SK-N-SH treated with all-trans-retinoic acid at 6 μM for 48 hours (cell line): ENCODE results near the gene MXRA8.

Experiments used
- ATAC-seq: fragments of 200-7000 bp; cut with Tn5 transposase; 3 replicates; pipeline ENCODE4 v1.9.1; 2020; ENCODE audit warnings: mild to moderate bottlenecking, moderate library complexity
- BACH2 ChIP-seq: fragments of 250-450 bp; sonication (Bioruptor Pico); IDR thresholded peaks from 2 replicates; pipeline ENCODE4 v1.9.0; 2021; ENCODE audit warnings: mild to moderate bottlenecking, borderline replicate concordance
- CSDC2 ChIP-seq: fragments of 250-450 bp; sonication (Bioruptor Pico); IDR thresholded peaks from 2 replicates; pipeline ENCODE4 v1.5.0; 2020; ENCODE audit warnings: mild to moderate bottlenecking, moderate library complexity
- CSRNP3 ChIP-seq: fragments of 250-450 bp; sonication (Bioruptor Pico); IDR thresholded peaks from 2 replicates; pipeline ENCODE4 v1.5.1; 2021; ENCODE audit warnings: mild to moderate bottlenecking, moderate library complexity
- ESRRG ChIP-seq: fragments of 250-450 bp; sonication (Bioruptor Pico); IDR thresholded peaks from 2 replicates; pipeline ENCODE4 v1.6.1; 2021; ENCODE audit warnings: mild to moderate bottlenecking
- GLIS3 ChIP-seq: fragments of 250-450 bp; sonication (Bioruptor Pico); IDR thresholded peaks from 2 replicates; pipeline ENCODE4 v1.5.0; 2020; ENCODE audit warnings: mild to moderate bottlenecking, moderate library complexity
- ISL1 ChIP-seq: fragments of 250-450 bp; sonication (Bioruptor Pico); IDR thresholded peaks from 2 replicates; pipeline ENCODE4 v2.1.2; 2022; ENCODE audit warnings: mild to moderate bottlenecking, moderate library complexity
- OSR1 ChIP-seq: fragments of 250-450 bp; sonication (Bioruptor Pico); IDR thresholded peaks from 2 replicates; pipeline ENCODE4 v1.8.0; 2022; ENCODE audit warnings: moderate library complexity, mild to moderate bottlenecking, inconsistent platforms
- PATZ1 ChIP-seq: fragments of 250-450 bp; sonication (Bioruptor Pico); IDR thresholded peaks from 2 replicates; pipeline ENCODE4 v1.8.0; 2020; ENCODE audit warnings: mild to moderate bottlenecking, moderate library complexity, borderline replicate concordance
- POU6F1 ChIP-seq: fragments of 250-450 bp; sonication (Bioruptor Pico); IDR thresholded peaks from 2 replicates; pipeline ENCODE4 v1.8.0; 2021; ENCODE audit warnings: low read depth, mild to moderate bottlenecking, moderate library complexity, borderline replicate concordance
- PPARA ChIP-seq: fragments of 250-450 bp; sonication (Bioruptor Pico); IDR thresholded peaks from 2 replicates; pipeline ENCODE4 v1.5.0; 2020; ENCODE audit warnings: mild to moderate bottlenecking, borderline replicate concordance
- RARB ChIP-seq: fragments of 250-450 bp; sonication (Bioruptor Pico); IDR thresholded peaks from 2 replicates; pipeline ENCODE4 v1.8.0; 2021; ENCODE audit warnings: mild to moderate bottlenecking, moderate library complexity
- SNAI2 ChIP-seq: fragments of 250-450 bp; sonication (Bioruptor Pico); IDR thresholded peaks from 2 replicates; pipeline ENCODE4 v1.5.0; 2020; ENCODE audit warnings: mild to moderate bottlenecking, moderate library complexity
- TCF4 ChIP-seq: fragments of 250-450 bp; sonication (Bioruptor Pico); IDR thresholded peaks from 2 replicates; pipeline ENCODE4 v1.8.0; 2021; ENCODE audit warnings: mild to moderate bottlenecking, moderate library complexity, borderline replicate concordance
- TOX ChIP-seq: fragments of 250-450 bp; sonication (Bioruptor Pico); IDR thresholded peaks from 2 replicates; pipeline ENCODE4 v1.8.0; 2021; ENCODE audit warnings: mild to moderate bottlenecking, moderate library complexity, borderline replicate concordance
- ZC3H10 ChIP-seq: fragments of 250-450 bp; sonication (Bioruptor Pico); IDR thresholded peaks from 2 replicates; pipeline ENCODE4 v1.5.1; 2021; ENCODE audit warnings: mild to moderate bottlenecking, moderate library complexity
- ZFP3 ChIP-seq: fragments of 250-450 bp; sonication (Bioruptor Pico); IDR thresholded peaks from 2 replicates; pipeline ENCODE4 v1.5.0; 2020; ENCODE audit warnings: mild to moderate bottlenecking, moderate library complexity
- ZFP30 ChIP-seq: fragments of 450-650 bp; formaldehyde crosslinking; IDR thresholded peaks from 2 replicates; pipeline ENCODE4 v1.5.0; 2022; ENCODE audit warnings: mild to moderate bottlenecking, moderate library complexity
- ZNF565 ChIP-seq: fragments of 450-650 bp; formaldehyde crosslinking; conservative IDR thresholded peaks from 2 replicates; pipeline ENCODE4 v1.5.0; 2020; ENCODE audit warnings: low read depth, mild to moderate bottlenecking, moderate library complexity
- ZNF70 ChIP-seq: fragments of 450-650 bp; formaldehyde crosslinking; IDR thresholded peaks from 2 replicates; pipeline ENCODE4 v1.5.0; 2020; ENCODE audit warnings: mild to moderate bottlenecking, moderate library complexity
- ZNF8 ChIP-seq: fragments of 450-650 bp; formaldehyde crosslinking; IDR thresholded peaks from 2 replicates; pipeline ENCODE4 v1.5.0; 2020; ENCODE audit warnings: mild to moderate bottlenecking, moderate library complexity
- TF ChIP-seq, protein P1 (sequence below): fragments of 250-450 bp; sonication (Bioruptor Pico); IDR thresholded peaks from 2 replicates; pipeline ENCODE4 v1.5.1; 2020; ENCODE audit warnings: low read depth, mild to moderate bottlenecking, moderate library complexity

The MXRA8 gene

DNA sequence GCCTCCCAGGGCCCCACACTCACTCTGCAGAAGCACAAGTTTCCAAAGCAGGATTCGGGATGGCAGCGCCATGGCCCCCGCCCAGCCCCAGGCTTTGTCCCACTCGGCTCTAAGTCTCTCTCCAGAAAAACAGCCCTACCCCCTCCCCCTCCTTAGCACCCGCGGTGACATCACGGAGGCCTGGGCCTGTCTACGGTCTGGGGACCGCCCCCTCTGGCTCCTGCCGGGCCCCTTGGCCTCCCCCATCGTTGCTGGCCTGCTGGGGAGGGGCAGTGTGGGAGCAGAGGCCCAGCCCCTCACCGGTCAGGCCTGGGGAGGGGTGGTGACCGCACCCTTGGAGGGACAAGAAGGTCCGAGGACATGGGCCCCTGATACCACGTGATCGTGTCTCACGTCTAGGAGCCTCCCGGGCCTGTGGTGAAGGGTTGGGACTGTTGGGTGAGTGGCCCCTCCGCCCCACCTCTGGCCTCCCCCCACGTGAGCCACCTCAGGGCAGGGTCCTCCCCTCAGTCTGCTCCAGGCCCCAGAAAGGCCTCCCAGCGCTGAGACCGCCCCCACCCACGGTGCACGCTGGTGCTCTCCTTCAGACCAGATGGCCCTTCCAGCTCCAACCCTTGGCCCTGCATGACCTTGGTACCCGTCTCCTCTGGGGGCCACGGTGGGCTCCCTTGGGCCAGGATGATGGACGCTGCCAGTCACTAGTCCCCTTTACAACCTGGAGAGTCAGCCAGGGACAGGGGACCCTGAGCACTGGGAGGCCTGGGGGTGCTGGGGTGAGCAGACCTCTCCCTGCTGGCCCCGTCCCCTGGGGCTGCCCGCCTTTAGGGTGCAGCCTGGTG is at the start of gene MXRA8:
Gene MXRA8 (minus strand): TSS at position 123 of the 839 bp plus-strand sequence. CDS start 51 bp downstream, at position 72.
- TF ChIP-seq ZC3H10 (no peak), CSDC2 (CRISPR knock-in tag) (no peak), GLIS3 (CRISPR knock-in tag) (no peak), ZFP3 (CRISPR knock-in tag) (no peak), ZNF70 (no peak), ZNF565 (no peak), POU6F1 (no peak), ISL1 (CRISPR knock-in tag) (no peak), PATZ1 (CRISPR knock-in tag) (no peak)
- TF ChIP-seq, protein P1, sequence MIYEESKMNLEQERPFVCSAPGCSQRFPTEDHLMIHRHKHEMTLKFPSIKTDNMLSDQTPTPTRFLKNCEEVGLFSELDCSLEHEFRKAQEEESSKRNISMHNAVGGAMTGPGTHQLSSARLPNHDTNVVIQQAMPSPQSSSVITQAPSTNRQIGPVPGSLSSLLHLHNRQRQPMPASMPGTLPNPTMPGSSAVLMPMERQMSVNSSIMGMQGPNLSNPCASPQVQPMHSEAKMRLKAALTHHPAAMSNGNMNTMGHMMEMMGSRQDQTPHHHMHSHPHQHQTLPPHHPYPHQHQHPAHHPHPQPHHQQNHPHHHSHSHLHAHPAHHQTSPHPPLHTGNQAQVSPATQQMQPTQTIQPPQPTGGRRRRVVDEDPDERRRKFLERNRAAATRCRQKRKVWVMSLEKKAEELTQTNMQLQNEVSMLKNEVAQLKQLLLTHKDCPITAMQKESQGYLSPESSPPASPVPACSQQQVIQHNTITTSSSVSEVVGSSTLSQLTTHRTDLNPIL: no peak
- ATAC-seq: no peak

DNA sequence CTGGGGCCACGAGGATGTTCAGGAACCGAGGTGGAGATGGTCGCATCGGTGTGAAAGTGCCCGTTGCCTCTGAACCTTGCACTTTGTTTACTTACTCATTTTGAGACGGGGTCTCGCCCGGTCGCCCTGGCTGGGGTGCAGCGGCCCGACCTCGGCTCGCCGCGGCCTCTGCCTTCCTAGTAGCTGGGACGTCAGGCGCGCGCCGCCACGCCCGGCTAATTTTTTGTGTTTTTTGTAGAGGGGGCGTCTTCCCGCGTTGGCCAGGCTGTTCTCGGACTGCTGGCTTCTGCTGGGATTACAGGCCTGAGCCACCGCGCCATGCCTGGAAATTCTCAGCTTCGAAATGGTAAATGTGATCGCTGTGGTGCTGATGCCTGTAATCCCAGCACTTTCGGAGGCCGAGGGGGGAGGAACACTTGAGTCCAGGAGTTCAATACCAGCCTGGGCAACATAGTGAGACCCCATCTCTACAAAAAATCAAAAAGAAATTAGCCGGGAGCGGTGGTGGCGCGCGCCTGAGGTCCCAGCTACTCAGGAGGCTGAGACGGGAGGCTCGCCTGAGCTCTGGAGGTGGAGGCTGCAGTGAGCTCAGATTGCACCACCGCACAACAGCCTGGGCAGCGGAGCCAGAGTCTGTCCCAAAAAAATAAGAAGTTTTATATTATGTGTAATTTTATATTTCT is 49.4 kb upstream of the MXRA8 start:
- ATAC-seq: peak; percentile 23
- no peak for TF ChIP-seq PPARA
- no peak for TF ChIP-seq TOX (CRISPR knock-in tag)
- no peak for TF ChIP-seq BACH2 (CRISPR knock-in tag)
- no peak for TF ChIP-seq ZNF70
- TF ChIP-seq TCF4: no peak
- no peak for TF ChIP-seq ESRRG (CRISPR knock-in tag)
- no peak for TF ChIP-seq ZC3H10
- no peak for TF ChIP-seq ZNF565

DNA sequence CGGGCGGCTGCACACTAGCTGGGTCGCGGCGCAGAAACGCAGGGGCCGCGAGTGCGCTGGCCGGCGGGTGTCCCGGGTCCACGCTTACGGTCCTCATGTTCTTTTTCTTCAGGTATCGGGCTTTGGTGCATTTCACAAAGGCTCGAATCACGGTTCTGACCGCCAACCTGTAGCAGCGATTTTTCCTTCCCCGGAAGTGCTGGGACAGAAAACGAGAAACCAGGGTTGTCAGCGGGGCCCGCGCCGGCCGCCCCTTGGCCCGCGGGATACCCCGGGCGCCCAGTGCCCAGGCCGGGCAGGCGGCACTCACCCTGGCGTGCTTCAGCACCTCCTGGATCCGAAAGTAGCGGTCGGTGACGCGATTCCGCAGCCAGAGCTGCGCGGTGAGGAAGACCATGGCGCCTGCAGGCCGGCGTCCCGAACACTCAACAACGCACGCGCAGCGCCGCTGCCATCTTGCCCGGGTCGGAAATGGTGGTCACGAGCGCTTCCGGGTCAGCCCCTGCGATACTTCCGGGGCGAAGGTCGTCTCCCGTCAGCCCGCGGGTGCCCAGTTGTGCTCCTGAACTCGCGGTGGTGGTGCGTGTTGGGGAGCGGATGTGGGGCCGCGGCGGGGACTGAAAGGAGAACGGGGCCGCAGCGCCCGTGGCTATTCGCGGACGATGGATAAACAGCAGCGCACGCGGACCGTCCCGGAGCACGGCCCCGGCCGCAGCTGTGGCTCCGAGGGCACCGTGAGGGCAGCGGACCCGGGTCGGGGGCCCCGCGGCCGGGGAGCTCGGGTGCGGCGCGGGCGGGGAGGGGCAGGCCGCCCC is 48.7 kb upstream of the MXRA8 start, which contains the start of gene MRPL20:
Gene MRPL20 (minus strand): TSS at position 473 of the 815 bp plus-strand sequence. CDS start 76 bp downstream, at position 397.
- ATAC-seq: peak; percentile 95

DNA sequence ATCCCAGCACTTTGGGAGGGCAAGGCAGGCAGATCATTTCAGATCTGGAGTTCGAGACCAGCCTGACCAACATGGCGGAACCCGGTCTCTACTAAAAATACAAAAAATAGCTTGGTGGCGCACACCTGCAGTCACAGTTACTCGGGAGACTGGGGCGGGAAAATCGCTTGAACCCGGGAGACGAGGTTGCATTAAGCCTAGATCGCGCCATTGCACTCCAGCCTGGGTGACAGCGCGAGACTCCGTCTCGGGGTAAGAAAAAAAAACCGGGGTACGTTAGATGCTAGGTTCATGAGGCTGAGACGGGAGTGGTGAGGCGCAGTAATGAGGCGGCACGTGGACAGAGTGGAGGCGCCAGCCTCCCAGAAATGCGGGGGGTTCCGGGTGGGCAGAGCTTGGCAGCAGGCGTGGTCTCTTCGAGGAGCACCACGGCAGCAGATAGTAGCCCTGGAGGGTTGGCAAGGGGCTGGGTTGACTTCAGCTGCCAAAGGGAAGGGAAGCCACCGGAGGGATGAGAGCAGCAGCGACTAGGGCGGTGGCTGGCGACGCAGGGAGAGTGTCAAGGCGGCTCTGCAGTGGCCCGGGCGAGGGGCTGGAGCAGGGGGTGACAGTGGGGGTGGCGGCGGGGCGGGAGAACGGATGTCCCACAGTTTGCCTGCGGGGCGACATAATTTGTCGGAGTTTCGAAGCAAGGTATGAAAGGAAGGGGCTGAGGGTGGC is 47.9 kb upstream of the MXRA8 start:
- peak; percentile 5 for ATAC-seq
- TF ChIP-seq SNAI2 (no peak), OSR1 (CRISPR knock-in tag) (no peak), CSRNP3 (CRISPR knock-in tag) (no peak), TCF4 (no peak), ESRRG (CRISPR knock-in tag) (no peak), ZFP30 (no peak), ZFP3 (CRISPR knock-in tag) (no peak), PATZ1 (CRISPR knock-in tag) (no peak), CSDC2 (CRISPR knock-in tag) (no peak), RARB (no peak), TOX (CRISPR knock-in tag) (no peak), ZNF70 (no peak), ISL1 (CRISPR knock-in tag) (no peak)

More for the DNA sequence above, 48.7 kb upstream of the MXRA8 start, which contains the start of gene MRPL20:
- no peak for TF ChIP-seq ZNF8 (CRISPR knock-in tag)
- no peak for TF ChIP-seq CSRNP3 (CRISPR knock-in tag)
- no peak for TF ChIP-seq RARB
- no peak for TF ChIP-seq CSDC2 (CRISPR knock-in tag)
- TF ChIP-seq ZNF70: no peak
